NCI-H510A (cell line): ENCODE measurements around the gene R3HDM2.

Experiments
- DNase-seq: peaks from one replicate; lab custom pipeline; 2025; lab: John Stamatoyannopoulos, UW

The R3HDM2 gene

GRCh38 chr12:57229046-57229633 lies 201.7 kb downstream of the R3HDM2 start:
- no peak for DNase-seq

- peak; percentile 43 for DNase-seq
These were observed 203.3 kb downstream of the R3HDM2 start for GRCh38 chr12:57227315-57228115.

GRCh38 chr12:57226588-57227314 lies 204.1 kb downstream of the R3HDM2 start:
- DNase-seq, result no peak

- DNase-seq, result no peak
These were observed 205.1 kb downstream of the R3HDM2 start for GRCh38 chr12:57225680-57226210.

GRCh38 chr12:57224973-57225679 lies 205.7 kb downstream of the R3HDM2 start:
- peak; percentile 85 for DNase-seq

- DNase-seq, result no peak
These were observed 206.4 kb downstream of the R3HDM2 start for GRCh38 chr12:57224278-57224972.

GRCh38 chr12:57223191-57224165 lies 207.4 kb downstream of the R3HDM2 start:
- no peak for DNase-seq

GRCh38 chr12:57222286-57223190 lies 208.3 kb downstream of the R3HDM2 start:
- no peak for DNase-seq

- no peak for DNase-seq
These were observed 209.5 kb downstream of the R3HDM2 start for GRCh38 chr12:57221169-57221917.

GRCh38 chr12:57220770-57221168 lies 210.1 kb downstream of the R3HDM2 start:
- DNase-seq, result no peak

GRCh38 chr12:57219993-57220754 lies 210.7 kb downstream of the R3HDM2 start:
- no peak for DNase-seq

GRCh38 chr12:57219205-57219992 lies 211.4 kb downstream of the R3HDM2 start:
- no peak for DNase-seq

GRCh38 chr12:57218030-57218853 lies 212.6 kb downstream of the R3HDM2 start:
- DNase-seq, result no peak

- no peak for DNase-seq
These were observed 213.6 kb downstream of the R3HDM2 start for GRCh38 chr12:57216921-57217879.
